K562 (cell line): Measurements from ENCODE around the gene VPS18. TPM values are rescaled to one million over a fixed set of nuclear protein-coding genes. Genes with fewer than 3 reads are reported as not detected.

Experiments
- ATAC-seq: fragments of 200-7000 bp; cut with Tn5 transposase; 3 replicates; pipeline ENCODE4 v1.9.1; 2020; ENCODE audit warnings: moderate library complexity
- BruUV-seq: library from RNA; stranded (reverse); fragments of 400-500 nt; replicated peaks from 2 replicates; lab custom pipeline; 2021; lab: Mats Ljungman, UMichigan
- CTCF ChIA-PET: fragments of 300-600 bp; formaldehyde crosslinking; extraction: SDS; loops from one replicate; lab custom pipeline; 2021; ENCODE audit warnings: low intra/inter-chr PET ratio; lab: Yijun Ruan, JAX
- POLR2A ChIA-PET: fragments of 300-600, 350-650 bp; sonication (Branson Sonifier 250); formaldehyde crosslinking; extraction: SDS; loops from one replicate; lab custom pipeline; 2021; ENCODE audit warnings: antibody characterized with exemption, inconsistent platforms; lab: Yijun Ruan, JAX
- DNase-seq, 4 experiments: peaks; one replicate each; pipeline versions ENCODE4 v3.0.0 to v3.0.0-alpha.2; 2011 to 2018; ENCODE audit warnings: low spot score in 3 of 4, mixed read lengths in 3 of 4; ENCODE audit errors: extremely low read depth in 1 of 4
- FAIRE-seq: peaks from 2 replicates; lab custom pipeline; 2011; peaks lifted over from hg19 to GRCh38; lab: Jason Lieb, UNC
- H2AFZ ChIP-seq: 2 replicates; pipeline ENCODE4 v1.6.0; 2011; ENCODE audit warnings: low read depth, low read length, control low read depth, inconsistent platforms
- H3K27ac ChIP-seq: fragments of 200-600 bp; 3 replicates; pipeline ENCODE4 v1.8.0; 2011; ENCODE audit warnings: low read depth, mild to moderate bottlenecking, control low read depth, inconsistent platforms, low read length, moderate library complexity, mixed read lengths; ENCODE audit errors: extremely low read depth
- H3K27me3 ChIP-seq, 2 experiments: fragments of 300-600 bp in 1 of 2; 2 replicates in 1 of 2; 3 replicates in 1 of 2; pipeline versions ENCODE4 v1.6.0 to v1.8.0; 2011; ENCODE audit warnings: inconsistent platforms in 2 of 2, low read length in 2 of 2, mild to moderate bottlenecking in 1 of 2, mixed read lengths in 1 of 2, moderate library complexity in 1 of 2; ENCODE audit not compliant: control insufficient read depth in 2 of 2, insufficient read depth in 2 of 2
- H3K36me3 ChIP-seq: fragments of 300-600 bp; 3 replicates; pipeline ENCODE4 v1.8.0; 2011; ENCODE audit warnings: mild to moderate bottlenecking, low read length, inconsistent platforms; ENCODE audit not compliant: control insufficient read depth, insufficient read depth
- H3K4me1 ChIP-seq, 2 experiments: fragments of 200-600 bp in 1 of 2; replicated peaks in 1 of 2; 2 replicates in 1 of 2; 3 replicates in 1 of 2; pipeline versions ENCODE4 v1.5.1 to v1.8.0; 2011; ENCODE audit warnings: inconsistent platforms in 2 of 2, low read length in 2 of 2, mild to moderate bottlenecking in 1 of 2, mixed read lengths in 1 of 2, moderate library complexity in 1 of 2; ENCODE audit not compliant: control insufficient read depth in 2 of 2, insufficient read depth in 2 of 2
- H3K4me2 ChIP-seq: 2 replicates; pipeline ENCODE4 v1.6.1; 2011; ENCODE audit warnings: low read length, control low read depth, inconsistent platforms, mixed read lengths; ENCODE audit not compliant: insufficient read depth
- H3K4me3 ChIP-seq: fragments of 200-600 bp; sonication (generic), shearing (Covaris generic); 2 replicates; pipeline ENCODE4 v1.5.1; 2016; ENCODE audit warnings: control low read depth, inconsistent platforms
- H3K79me2 ChIP-seq: fragments of 200-600 bp; 3 replicates; pipeline ENCODE4 v1.8.0; 2011; ENCODE audit warnings: low read length, inconsistent platforms; ENCODE audit not compliant: control insufficient read depth, insufficient read depth
- H3K9ac ChIP-seq, 2 experiments: 2 replicates each; pipeline versions ENCODE4 v1.6.0 to v1.6.1; 2011; ENCODE audit warnings: low read depth in 2 of 2, low read length in 2 of 2, control low read depth in 1 of 2, inconsistent platforms in 1 of 2, mild to moderate bottlenecking in 1 of 2, mixed read lengths in 1 of 2; ENCODE audit not compliant: insufficient read depth in 1 of 2
- H3K9me1 ChIP-seq: one replicate; pipeline ENCODE4 v1.6.0; 2011; ENCODE audit warnings: inconsistent platforms, mild to moderate bottlenecking, low read length, moderate library complexity; ENCODE audit not compliant: control insufficient read depth, insufficient read depth
- H3K9me3 ChIP-seq: replicated peaks from 2 replicates; pipeline ENCODE4 v1.5.1; 2011; ENCODE audit warnings: low read depth, low read length, inconsistent platforms; ENCODE audit not compliant: control insufficient read depth, insufficient read depth
- H4K20me1 ChIP-seq: replicated peaks from 2 replicates; pipeline ENCODE4 v1.6.1; 2011; ENCODE audit warnings: low read length, inconsistent platforms, mixed read lengths; ENCODE audit not compliant: control insufficient read depth, insufficient read depth
- E2F6 ChIP-seq, 2 experiments: IDR thresholded peaks; 2 replicates each; pipeline ENCODE4 v1.6.1; 2011; ENCODE audit warnings: borderline replicate concordance in 1 of 2, control low read depth in 1 of 2, low read depth in 1 of 2, low read length in 1 of 2, mild to moderate bottlenecking in 1 of 2, mixed read lengths in 1 of 2, moderate library complexity in 1 of 2; ENCODE audit not compliant: insufficient read depth in 1 of 2, insufficient read length in 1 of 2, poor library complexity in 1 of 2, severe bottlenecking in 1 of 2; ENCODE audit errors: extremely low read depth in 1 of 2
- L3MBTL2 ChIP-seq: fragments of 450-650 bp; IDR thresholded peaks from 2 replicates; pipeline ENCODE4 v1.6.1; 2016; ENCODE audit warnings: mild to moderate bottlenecking, moderate library complexity
- MGA ChIP-seq: fragments of 450-650 bp; IDR thresholded peaks from 2 replicates; pipeline ENCODE4 v1.6.1; 2016; ENCODE audit warnings: mild to moderate bottlenecking, moderate library complexity
- ZBTB2 ChIP-seq: fragments of 450-650 bp; IDR thresholded peaks from 2 replicates; pipeline ENCODE4 v1.6.1; 2016; ENCODE audit warnings: antibody characterized with exemption
- ZFX ChIP-seq: sonication (generic); formaldehyde crosslinking; IDR thresholded peaks from 2 replicates; pipeline ENCODE4 v1.8.0; 2022; ENCODE audit warnings: mild to moderate bottlenecking, missing genetic modification reagents, moderate library complexity
- WGBS: fragments of 100-300 bp; shearing (Covaris generic); methylation state at CpG from one replicate; pipeline ENCODE4 v1.1.6; 2016; ENCODE audit warnings: low coverage, mixed read lengths; ENCODE audit not compliant: insufficient coverage; ENCODE audit errors: missing lambda C conversion rate; 5-methylcytosine and 5-hydroxymethylcytosine counted together
- in situ Hi-C: fragments of 300-500 bp; cut with MboI; formaldehyde crosslinking; loops from 4 replicates; pipeline ENCODE4 v1.15.0; 2018; ENCODE audit warnings: inconsistent platforms, mixed read lengths
- intact Hi-C: fragments of 100-400 bp; cut with micrococcal nuclease; formaldehyde crosslinking; loops from 2 replicates; pipeline ENCODE4 v1.14.2; 2022
- polyA plus RNA-seq, 8 experiments: library from polyadenylated mRNA; depleted of rRNA in 4 of 8; stranded (reverse) in 5 of 8; unstranded in 3 of 8; fragments of >200 nt; fragmentation: Nextera tagmentation in 2 of 8; fragmentation: Illumina TruSeq in 1 of 8; extraction: Ambion mirVana in 2 of 8; extraction: Trizol in 1 of 8; gene quantifications; 2 replicates each; pipeline versions ENCODE4 v1.2.1 to v1.2.3, GENCODE V29; 2011 to 2014; ENCODE audit warnings: inconsistent platforms in 1 of 8, missing spikeins in 1 of 8
- total RNA-seq, 7 experiments: library from RNA; depleted of rRNA in 6 of 7; stranded (reverse); fragments of >200 nt in 6 of 7; fragmentation: Illumina TruSeq in 2 of 7; extraction: Trizol in 2 of 7; gene quantifications; 2 replicates each; pipeline versions ENCODE4 v1.2.1 to v1.2.3, GENCODE V29; 2011 to 2021; ENCODE audit warnings: low replicate concordance in 1 of 7

Gene VPS18
- total and polyA plus RNA-seq, 9 of the 15 experiments (the other 6 are each of a cell fraction or from before 2014, with no cell fraction given): 0.73 to 19.9 (median 8.5) TPM

- intact Hi-C loops: no loop called here
- POLR2A ChIA-PET: interaction anchor here (0.7 to 1.2 kb wide), 2 partner anchors 18 to 662 kb away, joined by 3 to 4 read pairs; no protein-coding TSS in a partner anchor
- no peaks in the 10 kb centered on the region for H3K9me1 ChIP-seq
- WGBS: 43% methylated on average over 21 of the region's 21 CpGs
- H3K4me3 ChIP-seq: no peak overlapping the region
- H3K36me3 ChIP-seq: no peaks in the 10 kb centered on the region
- H4K20me1 ChIP-seq: no peaks in the 10 kb centered on the region
- peak overlapping the region; percentile 78 for H2AFZ ChIP-seq
- CTCF ChIA-PET: no interaction called here
- H3K9ac ChIP-seq: peak overlapping the region in 1 of 2 experiments; percentile 18; a peak in 1 of 4 replicates
- FAIRE-seq (no peak), DNase-seq (no peak), ATAC-seq (no peak)
- H3K4me1 ChIP-seq: peaks cover 9 to 22% of the 10 kb centered on the region in 2 experiments; a peak in 4 of 5 replicates
- in situ Hi-C loops: no loop called here
- no peaks in the 10 kb centered on the region for H3K9me3 ChIP-seq
- H3K79me2 ChIP-seq: peaks cover 5% of the 10 kb centered on the region; the same call in 2 of the 3 replicates
- H3K4me2 ChIP-seq: no peak overlapping the region
- peaks cover 1 to 2% of the 10 kb centered on the region in 2 experiments; a peak in 2 of 5 replicates for H3K27me3 ChIP-seq
- BruUV-seq: no TSS peak
- no peak overlapping the region for H3K27ac ChIP-seq
- TF ChIP-seq E2F6 (IDR thresholded peaks at IDR 0.05; ENCODE audit: borderline replicate concordance in 1 of 2, extremely low read depth in 1 of 2, insufficient read depth in 1 of 2, insufficient read length in 1 of 2, low read depth in 1 of 2, low read length in 1 of 2, poor library complexity in 1 of 2, severe bottlenecking in 1 of 2): peak in 1 of 2 experiments; percentile 34
- TF ChIP-seq ZFX: 0 out of 2 replicates have a peak, but pooled peaks have one; percentile 21
- no peak for TF ChIP-seq ZBTB2
- peak; percentile 91 for TF ChIP-seq MGA
- peak; percentile 65 for TF ChIP-seq L3MBTL2
These were observed 54.6 kb downstream of the VPS18 start for GRCh38 chr15:40948706-40949473.
